ENCODE data around the gene CPT1B.

GRCh38 chr22:50551160-50551752 is 27.0 kb downstream of the CPT1B start:
- TF ChIP-seq, protein P1, sequence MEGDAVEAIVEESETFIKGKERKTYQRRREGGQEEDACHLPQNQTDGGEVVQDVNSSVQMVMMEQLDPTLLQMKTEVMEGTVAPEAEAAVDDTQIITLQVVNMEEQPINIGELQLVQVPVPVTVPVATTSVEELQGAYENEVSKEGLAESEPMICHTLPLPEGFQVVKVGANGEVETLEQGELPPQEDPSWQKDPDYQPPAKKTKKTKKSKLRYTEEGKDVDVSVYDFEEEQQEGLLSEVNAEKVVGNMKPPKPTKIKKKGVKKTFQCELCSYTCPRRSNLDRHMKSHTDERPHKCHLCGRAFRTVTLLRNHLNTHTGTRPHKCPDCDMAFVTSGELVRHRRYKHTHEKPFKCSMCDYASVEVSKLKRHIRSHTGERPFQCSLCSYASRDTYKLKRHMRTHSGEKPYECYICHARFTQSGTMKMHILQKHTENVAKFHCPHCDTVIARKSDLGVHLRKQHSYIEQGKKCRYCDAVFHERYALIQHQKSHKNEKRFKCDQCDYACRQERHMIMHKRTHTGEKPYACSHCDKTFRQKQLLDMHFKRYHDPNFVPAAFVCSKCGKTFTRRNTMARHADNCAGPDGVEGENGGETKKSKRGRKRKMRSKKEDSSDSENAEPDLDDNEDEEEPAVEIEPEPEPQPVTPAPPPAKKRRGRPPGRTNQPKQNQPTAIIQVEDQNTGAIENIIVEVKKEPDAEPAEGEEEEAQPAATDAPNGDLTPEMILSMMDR (conservative IDR thresholded peaks at IDR 0.05) = no peak
- no peak for TF ChIP-seq ZFX (IDR thresholded peaks at IDR 0.05)

Measured in C4-2B (cell line).